GM19193 (cell line): ENCODE data around the gene GSK3B.

Source experiments
- POLR2A ChIP-seq: IDR thresholded peaks from 4 replicates; pipeline ENCODE4 v1.6.1; 2011; ENCODE audit not compliant: insufficient read depth, insufficient read length; ENCODE audit errors: extremely low read depth

The GSK3B gene

DNA sequence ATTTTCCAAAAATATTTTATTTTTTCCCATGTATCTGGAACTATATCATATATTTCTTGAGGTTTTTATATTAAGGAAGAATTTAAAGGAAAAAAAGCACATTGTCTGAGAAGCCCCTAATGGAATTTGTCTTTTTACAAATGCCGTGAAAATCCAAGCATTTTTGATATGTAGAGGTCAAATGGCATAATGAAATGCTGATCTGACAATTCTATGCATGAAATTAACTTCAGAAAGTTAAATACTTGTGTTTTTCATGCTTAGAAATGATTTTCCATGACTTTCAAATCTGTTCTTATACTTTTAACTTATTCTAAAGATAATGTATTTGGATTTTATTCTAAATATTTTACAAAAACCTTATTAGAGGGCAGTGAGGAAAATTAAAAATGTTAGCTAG is 193.1 kb downstream of the GSK3B start:
- no peak for TF ChIP-seq POLR2A

DNA sequence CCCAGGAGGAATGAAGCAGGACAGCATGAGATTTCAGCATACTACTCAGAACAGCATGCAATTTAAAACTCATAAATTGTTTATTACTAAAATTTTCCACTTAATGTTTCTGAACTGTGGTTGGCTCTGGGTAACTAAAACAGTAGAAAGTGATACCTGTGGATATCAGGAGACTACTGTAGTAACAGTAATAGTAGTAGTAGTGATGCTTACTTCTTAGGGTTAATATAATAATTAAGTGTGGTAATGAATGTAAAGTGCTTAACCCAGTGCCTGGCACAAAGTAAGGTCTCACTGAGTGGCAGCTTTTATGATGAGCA is 195.1 kb downstream of the GSK3B start:
- TF ChIP-seq POLR2A, result no peak

DNA sequence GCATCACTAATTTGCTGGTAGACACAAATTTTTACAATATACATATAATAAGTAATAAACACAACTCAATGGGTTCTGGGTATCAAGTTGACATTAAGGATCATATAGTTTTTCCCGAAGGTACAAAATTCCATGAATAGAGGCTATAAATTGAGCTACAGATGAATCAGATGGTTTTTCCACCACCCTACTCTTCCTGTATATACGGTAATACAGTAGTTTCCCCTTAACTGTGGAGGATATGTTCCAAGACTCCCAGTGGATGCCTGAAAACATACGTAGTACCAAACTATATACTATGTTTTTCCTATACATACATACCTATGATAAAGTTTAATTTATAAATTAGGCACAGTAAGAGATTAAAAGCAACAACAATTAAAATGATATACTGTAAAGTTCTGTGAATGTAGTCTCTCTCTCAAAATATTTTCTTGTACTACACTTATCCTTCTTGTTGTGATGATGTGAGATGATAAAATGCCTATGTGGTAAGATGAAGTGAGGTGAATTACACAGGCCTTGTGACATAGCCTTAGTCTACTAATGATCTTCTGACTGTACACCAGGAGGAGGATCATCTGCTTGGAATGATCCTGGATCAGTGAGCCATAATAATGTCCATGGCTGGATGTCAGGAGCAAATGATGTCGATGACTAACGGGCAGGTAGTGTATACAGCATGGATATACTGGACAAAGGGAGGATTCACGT is 195.6 kb downstream of the GSK3B start:
- no peak for TF ChIP-seq POLR2A

DNA sequence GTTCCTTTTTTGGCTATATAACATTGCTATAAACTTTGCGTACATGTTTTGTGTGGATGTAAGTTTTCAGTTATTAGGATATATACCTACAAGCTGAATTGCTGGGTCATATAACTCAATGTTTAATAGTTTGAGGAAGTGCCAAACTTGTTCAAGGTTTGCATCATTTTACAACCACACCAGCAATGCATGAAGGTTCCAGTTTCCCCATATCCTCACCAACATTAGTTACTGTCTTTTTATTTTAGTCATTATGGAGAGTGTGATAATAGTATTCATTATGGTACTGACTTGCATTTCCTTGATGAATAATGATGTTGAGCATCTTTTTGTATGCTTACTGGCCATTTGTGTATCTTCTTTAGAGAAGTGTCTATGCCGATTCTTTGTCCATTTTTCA is 200.1 kb downstream of the GSK3B start:
- TF ChIP-seq POLR2A, result no peak

DNA sequence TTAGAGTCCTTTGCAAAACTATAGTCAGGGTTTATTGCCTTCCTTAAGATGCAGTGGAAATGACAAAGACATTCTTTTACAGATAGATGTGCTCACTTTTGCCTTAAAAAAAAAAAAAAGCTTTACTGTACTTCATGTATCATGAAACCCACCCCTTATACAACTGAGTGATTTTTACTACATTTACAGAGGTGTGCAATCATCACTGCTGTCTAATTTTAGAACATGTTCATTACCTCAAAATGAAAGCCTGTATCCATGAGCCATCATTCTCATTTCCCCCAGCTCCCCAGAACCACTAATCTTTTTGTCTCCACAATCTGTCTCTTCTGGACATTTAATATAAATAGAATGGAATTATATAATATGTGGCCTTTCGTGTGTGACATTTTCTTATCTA is 200.5 kb downstream of the GSK3B start:
- no peak for TF ChIP-seq POLR2A

DNA sequence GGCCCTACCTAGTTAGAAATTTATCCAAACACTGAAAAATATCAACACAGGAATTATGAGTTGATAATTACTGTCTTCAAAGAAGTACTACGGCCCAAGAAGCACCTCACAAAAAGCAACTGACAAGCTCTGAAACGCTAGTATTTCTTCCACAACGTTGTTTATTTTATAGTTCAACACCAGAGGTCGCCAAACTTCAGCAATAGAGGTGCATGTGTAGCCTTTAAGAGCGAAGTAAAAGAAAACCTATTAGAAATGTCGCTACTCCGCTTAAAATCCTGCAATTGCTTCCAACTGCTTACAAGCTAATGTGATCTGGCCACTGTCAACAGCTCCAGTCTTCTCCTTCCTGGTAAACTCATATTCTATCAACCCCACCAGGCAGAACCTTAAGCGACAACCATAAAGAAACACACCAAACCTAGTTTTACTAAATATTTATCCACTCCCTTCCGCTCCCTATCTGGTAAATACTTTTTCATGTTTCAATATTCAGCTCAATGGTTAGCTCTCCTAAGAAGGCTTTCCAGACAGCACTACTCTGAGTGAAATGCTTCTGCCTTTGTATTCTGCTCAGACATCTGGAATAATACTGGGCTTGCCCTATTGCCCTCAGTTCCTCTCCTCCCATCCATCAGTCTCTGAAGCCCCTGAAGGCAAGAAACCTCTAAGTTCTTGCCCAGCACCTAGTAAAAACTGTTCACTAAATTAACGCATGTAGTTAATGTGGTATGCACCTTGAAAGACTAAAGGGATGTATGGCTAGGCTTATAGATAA is 202.1 kb downstream of the GSK3B start:
- TF ChIP-seq POLR2A, result no peak

DNA sequence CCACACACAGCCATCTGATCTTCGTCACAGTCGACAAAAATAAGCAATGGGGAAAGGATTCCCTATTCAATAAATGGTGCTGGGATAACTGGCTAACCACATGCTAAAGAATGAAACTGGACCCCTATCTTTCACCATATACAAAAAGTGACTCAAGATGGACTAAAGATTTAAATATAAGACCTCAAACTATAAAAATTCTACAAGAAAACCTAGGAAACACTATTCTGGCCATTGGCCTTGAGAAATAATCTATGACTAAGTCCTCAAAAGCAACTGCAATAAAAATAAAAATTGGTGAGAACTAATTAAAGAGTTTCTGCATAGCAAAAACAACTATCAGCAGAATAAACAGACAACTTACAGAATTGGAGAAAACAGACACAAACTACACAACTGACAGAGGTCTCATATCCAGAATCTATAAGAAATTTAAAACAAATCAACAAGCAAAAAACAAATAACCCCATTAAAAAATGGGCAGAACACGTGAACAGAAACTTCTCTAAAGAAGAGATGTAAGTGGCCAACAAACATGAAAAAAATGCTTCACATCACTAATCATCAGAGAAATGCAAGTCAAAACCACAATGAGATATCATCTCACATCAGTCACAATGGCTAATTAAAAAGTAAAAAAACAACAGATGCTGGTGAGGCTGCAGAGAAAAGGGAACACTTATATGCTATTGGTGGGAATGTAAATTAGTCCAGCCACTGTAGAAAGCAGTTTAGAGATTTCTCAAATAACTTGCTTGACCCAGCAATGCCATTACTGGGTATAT is 208.3 kb downstream of the GSK3B start:
- no peak for TF ChIP-seq POLR2A

DNA sequence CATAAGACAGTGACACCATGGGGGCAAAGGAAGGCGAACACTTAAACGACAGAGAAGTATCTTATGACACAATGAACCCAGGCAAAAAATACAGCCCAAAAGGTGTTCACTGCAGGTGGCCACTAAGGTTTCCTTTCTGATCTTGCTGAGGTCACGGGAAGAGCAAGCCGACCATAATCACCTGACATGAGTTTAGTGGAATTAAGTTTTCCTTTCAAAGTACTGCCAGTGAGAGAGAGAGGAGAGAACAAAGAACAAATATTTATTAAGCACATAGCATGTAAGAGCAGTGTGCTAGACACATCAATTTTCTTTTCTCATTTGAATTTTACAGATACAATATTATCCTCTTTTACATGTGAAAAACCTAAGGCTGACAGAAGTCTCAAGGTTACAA is 210.1 kb downstream of the GSK3B start:
- TF ChIP-seq POLR2A, result no peak

DNA sequence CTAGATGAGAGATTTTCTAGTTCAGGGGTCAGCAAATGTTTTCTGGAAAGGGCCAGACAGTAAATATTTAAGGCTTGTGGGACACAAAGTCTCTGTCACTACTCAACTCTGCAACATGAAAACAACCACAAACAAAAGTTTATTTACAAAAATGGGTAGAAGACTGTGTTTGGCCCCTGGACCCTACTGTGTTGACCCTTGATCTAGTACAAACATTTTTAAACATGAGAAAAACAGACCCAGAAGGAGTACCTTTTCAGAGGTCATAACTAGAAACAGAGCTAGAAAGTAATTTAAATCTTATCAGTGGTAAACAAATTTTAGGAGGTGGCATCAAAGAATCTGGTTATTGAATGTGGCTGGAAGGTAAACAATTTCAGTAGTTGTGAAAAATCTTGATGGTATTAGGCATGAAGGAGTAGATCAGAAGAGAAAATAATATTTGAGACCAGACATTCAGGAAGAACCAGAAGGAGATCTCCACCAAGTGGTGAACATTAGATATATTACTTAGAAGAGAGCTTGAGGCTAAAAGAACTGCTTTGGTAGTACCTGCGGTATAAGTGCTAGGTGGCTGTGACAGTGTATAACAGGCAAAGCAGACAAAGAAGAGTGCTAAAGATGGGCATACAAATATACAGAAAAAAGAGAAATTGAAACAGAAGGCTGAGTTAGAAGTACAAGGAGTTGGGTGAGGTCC is 210.6 kb downstream of the GSK3B start:
- no peak for TF ChIP-seq POLR2A

DNA sequence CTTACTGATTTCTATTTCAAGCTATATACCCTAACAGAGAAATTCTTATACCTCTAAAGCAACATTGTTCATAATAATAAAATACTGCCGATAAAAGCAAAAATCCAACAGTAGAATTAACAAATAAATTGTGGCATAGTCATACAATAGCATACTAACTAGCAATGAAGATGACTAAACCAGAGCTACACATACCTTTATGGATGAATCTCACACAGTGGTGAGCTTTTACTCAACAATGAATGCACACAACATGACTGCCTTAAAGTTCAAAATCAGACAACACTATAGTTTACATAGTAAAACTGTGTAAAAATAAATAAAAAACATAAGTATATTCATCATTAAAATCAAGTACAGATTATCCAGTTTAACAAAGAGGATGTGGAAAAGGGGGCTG is 213.3 kb downstream of the GSK3B start:
- no peak for TF ChIP-seq POLR2A

DNA sequence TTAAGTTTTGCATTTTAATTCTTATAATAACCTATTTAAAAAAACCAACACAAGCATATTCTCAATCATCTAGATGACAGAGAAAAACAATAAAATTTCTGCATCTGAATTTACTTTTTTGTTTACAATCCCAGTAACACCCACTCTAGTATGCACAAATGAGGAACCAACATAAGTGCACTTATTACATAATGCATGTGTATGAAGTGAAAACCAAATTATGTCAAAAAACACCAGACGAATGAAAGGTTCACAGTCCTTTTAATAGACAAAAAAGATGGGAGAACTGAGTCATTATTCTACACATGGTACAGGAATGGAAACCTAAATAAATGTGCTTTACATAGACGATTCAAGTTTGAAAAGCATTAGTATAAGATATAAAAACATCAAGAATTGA is 220.6 kb downstream of the GSK3B start:
- no peak for TF ChIP-seq POLR2A

DNA sequence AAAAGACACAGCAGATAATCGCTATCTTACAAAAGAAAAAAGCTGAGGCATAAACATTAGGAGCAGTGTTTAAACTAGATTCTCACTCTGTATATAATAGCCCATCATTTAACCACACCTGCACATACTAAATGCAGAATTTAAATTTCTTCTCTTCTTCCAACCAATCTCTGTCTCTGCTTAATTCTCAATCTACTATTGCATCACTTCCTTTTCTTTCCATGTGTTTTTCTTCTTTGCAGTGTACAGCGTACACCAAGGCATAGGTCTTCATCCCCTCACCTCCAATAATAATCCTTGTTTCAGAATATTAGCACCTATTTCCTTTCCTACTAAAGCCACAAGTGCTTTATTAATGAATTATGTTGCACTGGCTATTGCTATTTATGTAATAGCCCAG is 221.5 kb downstream of the GSK3B start:
- TF ChIP-seq POLR2A, result no peak

DNA sequence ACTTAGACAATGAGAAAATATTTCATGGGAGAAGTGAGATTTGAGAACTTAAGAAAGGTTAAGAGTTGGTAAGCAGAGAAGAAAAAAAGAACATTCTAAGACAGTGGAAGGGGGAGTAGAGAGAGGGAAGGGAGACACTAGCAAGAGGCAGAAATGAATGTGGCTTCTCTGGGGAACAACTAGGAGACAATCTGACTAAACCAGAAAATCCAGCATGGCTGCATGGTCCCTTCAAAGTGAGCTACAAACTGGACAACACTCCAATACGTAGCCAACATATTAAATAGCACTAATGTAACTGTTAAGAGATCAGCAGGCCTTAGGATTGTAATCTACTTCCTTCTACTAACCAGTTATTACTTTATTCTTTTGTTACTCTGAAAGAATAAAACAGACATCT is 222.7 kb downstream of the GSK3B start:
- TF ChIP-seq POLR2A, result no peak

DNA sequence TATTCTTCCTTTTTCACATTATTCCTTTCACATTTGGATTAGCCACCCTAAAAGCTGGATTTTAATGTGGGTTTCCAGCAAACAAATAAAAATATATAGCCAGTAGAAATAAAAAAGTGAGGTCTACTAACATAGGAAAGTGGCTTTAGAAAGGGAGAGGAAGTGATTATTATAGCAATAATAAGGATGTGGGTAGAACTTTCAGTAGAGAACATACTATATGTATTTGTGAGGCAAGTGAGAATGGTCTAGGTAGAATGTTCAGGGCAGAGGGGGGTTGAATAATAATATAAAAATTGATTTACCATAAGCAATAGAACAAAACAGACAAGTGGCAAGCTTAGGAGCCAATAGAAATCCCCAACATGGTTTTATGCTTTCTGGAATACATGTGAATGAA is 223.7 kb downstream of the GSK3B start:
- TF ChIP-seq POLR2A, result no peak

DNA sequence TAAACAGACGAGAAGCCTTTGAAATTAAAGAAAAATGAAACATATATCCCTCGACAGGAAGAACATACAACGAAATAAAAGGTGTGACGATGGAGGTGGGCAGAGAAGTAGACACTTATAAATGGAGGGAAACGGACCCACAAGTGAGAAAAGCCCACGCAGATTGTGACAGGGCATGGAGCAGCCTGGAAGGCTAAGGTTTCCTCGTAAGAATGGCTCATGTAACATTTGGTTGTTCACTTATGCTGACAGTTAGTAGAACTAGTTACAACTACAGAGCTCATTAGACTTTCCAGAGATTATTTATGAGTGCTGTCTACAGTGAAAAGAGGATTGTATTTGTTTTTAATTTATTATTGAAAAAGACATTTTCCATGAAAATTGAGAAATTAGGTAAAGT is 229.8 kb downstream of the GSK3B start:
- TF ChIP-seq POLR2A, result no peak
